Stimulated activated CD4-positive, alpha-beta T cell treated with anti-CD3 and anti-CD28 coated beads, Interleukin-1b, Interleukin-23, amount 100 ng/mL, for 24 hours (primary cell): Measurements from ENCODE around the gene KLHL11.
"Not testable (repeated sequence)": the region's sequence is repeated elsewhere in the genome, so short reads cannot be mapped to it uniquely, and the experiment has no call there.

Experiments
- DNase-seq, 4 experiments: peaks; one replicate each; pipeline ENCODE4 v3.0.0-alpha.2; 2020; ENCODE audit warnings: low read depth in 4 of 4, low spot score in 1 of 4

KLHL11 gene

DNA sequence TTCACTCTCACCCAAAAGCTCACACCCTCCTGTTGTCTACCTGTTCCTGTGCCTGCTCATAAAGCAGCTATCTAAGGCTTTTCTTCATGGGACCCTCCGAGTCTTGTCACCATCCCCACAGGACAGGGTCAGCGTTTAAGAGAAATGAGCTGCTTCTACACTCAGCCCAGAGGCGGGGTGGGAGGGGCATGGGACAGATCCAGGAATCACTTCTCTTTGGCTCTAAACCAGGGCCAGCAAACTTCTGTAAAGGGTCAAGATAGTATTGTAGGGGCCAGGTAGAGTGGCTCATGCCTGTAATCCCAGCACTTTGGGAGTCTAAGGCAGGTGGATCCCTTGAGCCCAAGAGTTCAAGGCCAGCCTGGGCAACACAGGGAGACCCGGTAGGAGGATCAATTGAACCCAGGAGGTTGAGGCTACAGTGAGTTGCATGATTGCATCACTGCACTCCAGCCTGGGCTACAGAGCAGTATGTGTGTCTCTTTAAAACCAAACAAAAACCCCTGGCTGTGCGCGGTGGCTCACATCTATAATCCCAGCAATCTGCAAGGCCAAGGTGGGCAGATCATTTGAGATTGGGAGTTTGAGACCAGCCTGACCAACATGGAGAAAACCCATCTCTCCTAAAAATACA is 23.2 kb upstream of the KLHL11 start:
- DNase-seq, result no peak

DNA sequence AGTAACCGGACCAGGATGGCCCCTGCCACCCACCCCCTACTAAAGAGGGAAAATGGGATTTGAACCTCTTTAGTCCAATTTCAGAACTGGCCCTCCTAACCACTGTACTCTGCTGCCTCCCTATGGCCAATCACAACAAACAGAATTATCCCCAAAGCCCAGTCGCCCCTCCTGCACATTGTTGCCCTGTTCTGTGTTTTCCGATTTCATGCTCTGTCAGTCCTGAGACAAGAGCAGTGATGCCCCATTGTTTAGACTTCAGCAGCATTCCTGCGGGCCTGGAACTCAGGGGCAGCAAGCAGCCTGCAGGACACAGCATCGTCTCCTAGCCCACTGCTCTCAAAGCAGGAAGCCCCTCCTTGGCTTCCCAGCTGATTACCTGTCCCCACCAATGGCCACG is 20.5 kb upstream of the KLHL11 start:
- DNase-seq, result no peak

GRCh38 chr17:41882756-41883155 is 17.5 kb upstream of the KLHL11 start:
- DNase-seq, result no peak

GRCh38 chr17:41880130-41880529 is 14.9 kb upstream of the KLHL11 start:
- DNase-seq, result no peak

GRCh38 chr17:41874293-41874670 is 9.1 kb upstream of the KLHL11 start:
- not testable (repeated sequence) for DNase-seq

DNA sequence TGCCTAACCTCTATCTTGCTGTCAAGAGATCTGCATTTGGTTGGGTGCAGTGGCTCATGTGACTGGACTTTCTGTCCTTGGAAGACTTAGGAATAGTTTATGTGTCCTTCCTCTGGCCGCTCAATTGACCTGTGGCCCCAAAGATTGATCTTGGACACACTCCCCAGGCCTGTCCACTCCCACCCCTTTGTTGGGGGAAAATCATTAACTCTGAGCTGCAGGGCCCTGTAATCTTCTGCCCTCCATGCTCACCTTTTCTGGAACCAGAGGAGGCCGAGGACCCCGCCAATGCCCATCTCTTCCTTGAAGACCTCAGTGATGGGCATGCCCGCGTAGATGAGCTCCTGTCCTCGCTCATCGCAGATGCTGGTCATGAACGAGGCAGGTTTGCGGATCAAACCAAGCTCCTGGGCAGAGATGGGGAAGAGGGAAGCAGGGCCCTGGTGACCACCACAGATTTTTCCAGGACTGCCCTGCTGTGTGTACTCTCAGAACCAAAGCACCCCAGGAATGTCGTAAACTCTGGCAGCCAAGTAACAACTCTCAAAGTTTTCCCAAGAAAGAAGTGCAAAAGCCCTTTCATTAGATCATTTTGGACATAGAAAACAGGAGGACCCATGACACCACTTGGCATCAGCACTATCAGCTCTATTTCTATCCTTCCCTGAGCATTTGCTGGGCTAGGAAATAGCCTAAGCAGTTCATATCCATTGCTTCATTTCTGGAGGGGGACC is 8.5 kb upstream of the KLHL11 start:
- DNase-seq, result no peak

DNA sequence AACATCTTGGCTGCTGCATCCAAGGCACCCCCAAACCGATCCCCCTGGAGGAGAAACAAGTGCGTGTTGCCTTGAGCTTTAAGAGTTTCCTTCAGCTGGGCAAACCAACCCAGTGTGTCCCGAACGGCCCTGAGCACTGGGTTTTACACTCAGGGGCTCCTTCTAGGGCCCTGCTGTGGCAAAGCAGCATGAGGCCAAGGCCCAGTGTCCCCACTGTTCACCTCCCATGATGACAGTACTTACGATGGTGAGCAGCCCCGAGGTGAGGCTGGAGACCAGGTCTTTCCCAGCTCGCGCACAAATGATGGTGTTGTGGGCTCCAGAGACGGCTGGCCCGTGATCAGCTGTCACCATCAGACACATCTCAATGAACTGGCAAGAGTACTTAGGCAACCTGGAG is 6.6 kb upstream of the KLHL11 start:
- DNase-seq, result no peak

GRCh38 chr17:41870627-41871026 is 5.4 kb upstream of the KLHL11 start:
- no peak for DNase-seq

GRCh38 chr17:41870097-41870496 is 4.9 kb upstream of the KLHL11 start:
- DNase-seq, result no peak

GRCh38 chr17:41869426-41869825 is 4.2 kb upstream of the KLHL11 start:
- no peak for DNase-seq

GRCh38 chr17:41868568-41868967 is 3.3 kb upstream of the KLHL11 start:
- no peak for DNase-seq

DNA sequence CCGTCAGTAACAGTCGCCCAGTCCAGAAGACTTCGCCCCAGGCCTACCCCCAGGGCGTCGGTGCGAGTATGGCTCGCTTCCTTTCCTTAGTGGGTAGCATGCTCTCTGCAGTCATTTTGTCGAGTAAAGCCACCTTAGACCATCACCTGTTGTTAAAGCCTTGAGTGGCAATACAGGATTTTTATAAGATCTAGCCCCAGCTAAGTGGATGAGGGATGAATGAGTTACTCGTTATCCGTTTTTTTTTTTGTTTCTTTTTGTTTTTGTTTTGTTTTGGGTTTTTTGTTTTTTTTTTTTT is 322 bp upstream of the KLHL11 start:
- DNase-seq, result no peak

- no peak for DNase-seq
These were observed 756 bp downstream of the KLHL11 start for GRCh38 chr17:41864498-41864835.

- peak in 1 of 4 experiments; percentile 21 for DNase-seq
These were observed 2.0 kb downstream of the KLHL11 start for GRCh38 chr17:41863074-41863848.

- no peak for DNase-seq
These were observed 4.8 kb downstream of the KLHL11 start for GRCh38 chr17:41860254-41860931.

DNA sequence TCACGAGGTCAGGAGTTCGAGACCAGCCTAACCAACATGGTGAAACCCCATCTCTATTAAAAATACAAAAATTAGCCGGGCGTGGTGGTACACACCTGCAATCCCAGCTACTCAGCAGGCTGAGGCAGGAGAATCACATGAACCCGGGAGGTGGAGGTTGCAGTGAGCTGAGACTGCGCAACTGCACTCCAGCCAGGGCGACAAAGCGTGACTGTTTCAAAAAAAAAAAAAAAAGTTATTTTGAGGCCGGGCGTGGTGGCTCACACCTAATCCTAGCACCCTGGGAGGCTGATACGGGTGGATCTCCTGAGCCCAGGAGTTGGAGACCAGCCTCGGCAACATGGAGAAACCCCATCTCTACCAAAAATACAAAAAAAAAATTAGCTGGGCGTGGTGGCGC is 13.8 kb downstream of the KLHL11 start:
- not testable (repeated sequence) for DNase-seq

- no peak for DNase-seq
These were observed 15.8 kb downstream of the KLHL11 start for GRCh38 chr17:41849251-41849990.

DNA sequence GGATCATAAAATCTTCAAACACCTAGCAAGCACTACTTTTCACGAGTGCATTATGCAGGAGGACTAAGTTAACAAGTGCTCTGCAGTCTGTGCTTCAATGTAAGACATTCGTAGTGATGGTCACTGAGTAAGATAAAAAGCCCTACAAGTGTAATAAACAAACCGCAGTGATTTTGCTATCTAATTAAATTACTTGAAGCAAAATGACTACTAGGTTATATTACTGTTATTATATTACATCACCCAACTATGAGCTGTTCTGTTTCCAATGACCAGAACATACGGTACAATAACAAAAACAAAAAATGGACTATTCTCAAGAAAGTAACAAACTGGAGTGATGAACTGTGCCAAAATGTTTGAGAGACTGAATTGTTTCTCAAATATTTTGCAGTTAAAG is 16.4 kb downstream of the KLHL11 start:
- DNase-seq, result no peak

GRCh38 chr17:41844971-41845370 is 20.3 kb downstream of the KLHL11 start:
- no peak for DNase-seq

DNA sequence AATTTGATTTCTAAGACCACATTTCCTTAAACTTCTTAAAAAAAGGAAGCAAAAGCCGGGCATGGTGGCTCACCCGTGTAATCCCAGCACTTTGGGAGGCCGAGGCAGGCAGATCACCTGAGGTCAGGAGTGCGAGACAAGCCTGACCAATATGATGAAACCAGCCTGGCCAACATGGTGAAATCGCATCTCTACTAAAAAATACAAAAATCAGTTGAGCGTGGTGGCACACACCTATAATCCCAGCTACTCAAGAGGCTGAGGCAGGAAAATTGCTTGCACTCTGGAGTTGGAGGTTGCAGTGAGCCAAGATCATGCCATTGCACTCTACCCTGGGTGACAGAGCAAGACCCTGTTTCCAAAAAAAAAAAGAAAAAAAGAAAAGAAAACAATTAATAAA is 24.4 kb downstream of the KLHL11 start:
- DNase-seq, result not testable (repeated sequence)

DNA sequence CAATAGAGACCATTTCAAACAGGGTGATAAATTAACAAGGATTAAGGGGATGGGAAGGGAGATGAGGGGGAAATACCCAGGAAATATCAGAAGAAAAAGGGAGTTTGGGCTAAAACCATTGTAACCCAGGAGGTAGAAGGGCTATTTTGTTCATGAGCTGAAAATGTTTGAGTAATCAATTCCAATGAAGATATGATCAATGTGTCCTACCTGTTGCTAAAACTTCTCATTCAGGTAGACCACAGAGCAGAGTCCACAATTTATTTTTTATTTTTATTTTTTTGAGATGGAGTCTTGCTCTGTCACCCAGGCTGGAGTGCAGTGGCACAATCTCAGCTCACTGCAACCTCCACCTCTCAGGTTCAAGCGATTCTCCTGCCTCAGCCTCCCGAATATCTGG is 25.8 kb downstream of the KLHL11 start:
- not testable (repeated sequence) for DNase-seq
